Aorta (tissue), 5 donors: ENCODE results near the gene ZFAND3. TPM values are rescaled to one million over a fixed set of nuclear protein-coding genes. Genes with fewer than 3 reads are reported as not detected.
A peak's percentile ranks its signal among the peaks of the same experiment; 100 is the strongest.

Experiments
- ATAC-seq: fragments of 200-7000 bp; cut with Tn5 transposase; one replicate; pipeline ENCODE4 v1.9.1; 2022; ENCODE audit warnings: moderate library complexity; ENCODE audit not compliant: low FRiP score
- DNase-seq, 2 donors: peaks; one replicate each; pipeline ENCODE4 v3.0.0-alpha.2; 2020
- H3K27ac ChIP-seq, 2 donors: one replicate each; pipeline ENCODE4 v1.5.1; 2013; ENCODE audit warnings: low read length in 2 of 2, mild to moderate bottlenecking in 2 of 2, moderate library complexity in 2 of 2, control low read depth in 1 of 2, inconsistent platforms in 1 of 2, low read depth in 1 of 2
- H3K27me3 ChIP-seq, 2 donors: one replicate each; pipeline ENCODE4 v1.6.1; 2013; ENCODE audit warnings: control low read depth in 1 of 2, low read length in 1 of 2, mild to moderate bottlenecking in 1 of 2, moderate library complexity in 1 of 2; ENCODE audit not compliant: insufficient read depth in 2 of 2, control insufficient read depth in 1 of 2
- H3K36me3 ChIP-seq, 2 donors: one replicate each; pipeline ENCODE4 v1.6.1; 2013; ENCODE audit warnings: control low read depth in 1 of 2, low read length in 1 of 2, mild to moderate bottlenecking in 1 of 2; ENCODE audit not compliant: insufficient read depth in 2 of 2, control insufficient read depth in 1 of 2
- H3K4me1 ChIP-seq, 2 donors: one replicate each; pipeline ENCODE4 v1.6.1; 2013; ENCODE audit warnings: low read length in 2 of 2, control low read depth in 1 of 2, mild to moderate bottlenecking in 1 of 2, moderate library complexity in 1 of 2; ENCODE audit not compliant: insufficient read depth in 2 of 2, control insufficient read depth in 1 of 2
- H3K4me3 ChIP-seq, 2 donors: one replicate each; pipeline ENCODE4 v1.5.1; 2013; ENCODE audit warnings: low read length in 2 of 2, control low read depth in 1 of 2, mild to moderate bottlenecking in 1 of 2
- H3K9me3 ChIP-seq: one replicate; pipeline ENCODE4 v1.6.1; 2013; ENCODE audit warnings: mild to moderate bottlenecking, low read length; ENCODE audit not compliant: control insufficient read depth
- WGBS, 2 donors: extraction: QIAGEN DNeasy Blood & Tissue Kit; methylation state at CpG; one replicate each; pipeline ENCODE4 v1.1.7; 2013; 5-methylcytosine and 5-hydroxymethylcytosine counted together
- intact Hi-C, 2 donors: fragments of 100-400 bp; cut with DNase I; formaldehyde crosslinking; loops; one replicate each; pipeline versions ENCODE4 v1.14.2 to v1.15.0; 2022
- polyA plus RNA-seq, 2 donors: library from polyadenylated mRNA; stranded (reverse); fragments of 200-250 nt; gene quantifications; one replicate each; pipeline ENCODE4 v1.2.3, GENCODE V29; 2013
- total RNA-seq, 2 donors: library from RNA; stranded (reverse); fragmentation: NEBNext Ultra II Directional; extraction: Animal tissue kit (Norgen Biotek cat#: 25700); gene quantifications; one replicate each; pipeline ENCODE4 v1.2.1, GENCODE V29; 2021
- donor health status: healthy with polysubstance abuse.
- donor health status: Bipolar disorder and iron deficiency.
- donor health status: DM: no; HTN: no; CAD: no.
- donor health status: DM: no; HTN: no; CAD: no.
- donor health status: DM: yes; HTN: yes; CAD: no.

Gene ZFAND3
- total and polyA plus RNA-seq, 4 donors: 29.6 to 86.0 (median 65.1) TPM

GRCh38 chr6:37804586-37804985, 14.9 kb upstream of the ZFAND3 start:
- Histone ChIP-seq H3K27me3 (no peaks in the 10 kb centered on the region), H3K9me3 (no peaks in the 10 kb centered on the region), H3K36me3 (no peaks in the 10 kb centered on the region), H3K4me3 (no peak overlapping the region), H3K4me1 (no peaks in the 10 kb centered on the region), H3K27ac (no peak overlapping the region)
- intact Hi-C loops: no loop called here
- ATAC-seq: no peak
- no peak for DNase-seq
- 89% methylated on average over 1 of the region's 1 CpG for WGBS, 2 donors

- Histone ChIP-seq H3K36me3 (no peaks in the 10 kb centered on the region), H3K9me3 (no peaks in the 10 kb centered on the region), H3K4me1 (no peaks in the 10 kb centered on the region), H3K27me3 (no peaks in the 10 kb centered on the region), H3K4me3 (no peak overlapping the region), H3K27ac (no peak overlapping the region)
- WGBS, 2 donors: 86 to 90% methylated on average over 2 of the region's 2 CpGs
- intact Hi-C loops: no loop called here
- ATAC-seq (no peak), DNase-seq (no peak)
Measured at GRCh38 chr6:37806213-37806612, 13.3 kb upstream of the ZFAND3 start.

DNA sequence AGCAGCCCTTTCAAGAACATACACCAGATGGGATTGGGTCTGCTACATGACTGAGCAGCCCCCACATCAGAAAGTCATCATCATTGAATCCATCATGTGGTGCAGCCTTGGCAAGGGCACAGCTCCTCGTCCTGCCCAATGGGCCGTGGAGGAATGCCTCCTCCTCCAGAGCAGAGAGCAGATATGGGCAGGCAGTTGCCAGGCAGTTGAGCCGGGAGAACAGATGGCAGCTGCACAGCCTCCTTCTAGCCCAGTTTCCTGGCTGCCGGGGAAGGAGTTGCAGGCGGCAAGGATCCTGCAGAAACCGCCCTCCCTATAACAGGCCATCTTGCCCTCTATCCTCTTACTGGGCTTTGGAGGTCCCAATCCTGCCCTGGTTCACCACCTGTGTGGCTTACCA, 11.9 kb upstream of the ZFAND3 start:
- DNase-seq: no peak
- Histone ChIP-seq H3K9me3 (no peaks in the 10 kb centered on the region), H3K27ac (no peak overlapping the region), H3K4me1 (no peaks in the 10 kb centered on the region), H3K36me3 (no peaks in the 10 kb centered on the region), H3K4me3 (no peak overlapping the region), H3K27me3 (no peaks in the 10 kb centered on the region)
- 22 to 26% methylated on average over 6 of the region's 6 CpGs for WGBS, 2 donors
- intact Hi-C loops: no loop called here
- ATAC-seq: no peak

DNA sequence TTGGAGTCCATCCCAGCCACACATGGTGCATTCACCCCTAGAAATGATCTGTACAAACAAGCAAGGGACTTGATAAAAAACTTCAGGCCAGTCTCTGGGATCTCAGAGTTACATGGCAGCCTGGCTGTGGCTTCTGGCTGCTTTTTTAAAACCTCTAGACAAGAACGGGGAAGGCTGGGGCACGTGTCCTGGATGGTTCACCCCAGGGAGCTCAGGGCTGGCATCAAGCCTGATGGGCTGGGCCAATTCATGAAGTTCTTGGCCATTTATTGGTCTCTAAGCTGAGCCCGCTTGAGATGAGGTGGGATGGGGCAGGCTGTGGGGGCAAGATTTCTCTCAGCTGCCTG, 10.4 kb upstream of the ZFAND3 start:
- WGBS, 2 donors: 20 to 23% methylated on average over 3 of the region's 3 CpGs
- Histone ChIP-seq H3K36me3 (no peaks in the 10 kb centered on the region), H3K27ac (no peak overlapping the region), H3K4me1 (no peaks in the 10 kb centered on the region), H3K9me3 (no peaks in the 10 kb centered on the region), H3K4me3 (no peak overlapping the region), H3K27me3 (peaks cover 0 to 2% of the 10 kb centered on the region in 2 donors)
- DNase-seq: no peak
- no peak for ATAC-seq
- intact Hi-C loops: no loop called here

DNA sequence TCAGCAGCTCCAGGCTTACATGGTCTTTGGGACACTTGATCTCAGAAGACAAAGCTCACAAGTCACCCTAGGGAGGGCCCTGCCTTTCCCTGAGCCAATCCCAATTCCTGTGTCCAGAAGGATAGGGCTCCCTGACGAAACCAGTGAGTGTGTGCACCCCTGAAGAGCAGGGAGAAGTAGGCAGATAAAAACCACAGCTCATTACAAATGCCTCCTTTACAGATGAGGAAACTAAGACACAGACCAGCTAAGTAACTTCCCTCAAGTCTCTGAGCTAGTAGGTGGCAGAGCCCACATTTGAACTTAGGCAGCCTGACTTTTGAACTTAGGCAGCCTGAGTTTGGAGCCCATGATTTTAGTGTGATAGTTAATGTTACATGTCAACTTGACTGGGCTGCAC, 6.7 kb upstream of the ZFAND3 start:
- DNase-seq: no peak
- no peak overlapping the region for H3K4me3 ChIP-seq
- ATAC-seq: no peak
- 90 to 100% methylated on average over 1 of the region's 1 CpG for WGBS, 2 donors
- H3K27ac ChIP-seq: no peak overlapping the region
- H3K9me3 ChIP-seq: no peaks in the 10 kb centered on the region
- H3K36me3 ChIP-seq: no peaks in the 10 kb centered on the region
- H3K4me1 ChIP-seq: no peaks in the 10 kb centered on the region
- intact Hi-C loops: no loop called here
- peaks cover 0 to 2% of the 10 kb centered on the region in 2 donors for H3K27me3 ChIP-seq

- Histone ChIP-seq H3K4me1 (no peaks in the 10 kb centered on the region), H3K27me3 (peaks cover 0 to 2% of the 10 kb centered on the region in 2 donors), H3K9me3 (no peaks in the 10 kb centered on the region), H3K4me3 (no peak overlapping the region), H3K36me3 (no peaks in the 10 kb centered on the region), H3K27ac (no peak overlapping the region)
- 89 to 90% methylated on average over 6 of the region's 6 CpGs for WGBS, 2 donors
- ATAC-seq: no peak
- no peak for DNase-seq
- intact Hi-C loops: no loop called here
Measured at GRCh38 chr6:37814374-37814773, 5.2 kb upstream of the ZFAND3 start.

DNA sequence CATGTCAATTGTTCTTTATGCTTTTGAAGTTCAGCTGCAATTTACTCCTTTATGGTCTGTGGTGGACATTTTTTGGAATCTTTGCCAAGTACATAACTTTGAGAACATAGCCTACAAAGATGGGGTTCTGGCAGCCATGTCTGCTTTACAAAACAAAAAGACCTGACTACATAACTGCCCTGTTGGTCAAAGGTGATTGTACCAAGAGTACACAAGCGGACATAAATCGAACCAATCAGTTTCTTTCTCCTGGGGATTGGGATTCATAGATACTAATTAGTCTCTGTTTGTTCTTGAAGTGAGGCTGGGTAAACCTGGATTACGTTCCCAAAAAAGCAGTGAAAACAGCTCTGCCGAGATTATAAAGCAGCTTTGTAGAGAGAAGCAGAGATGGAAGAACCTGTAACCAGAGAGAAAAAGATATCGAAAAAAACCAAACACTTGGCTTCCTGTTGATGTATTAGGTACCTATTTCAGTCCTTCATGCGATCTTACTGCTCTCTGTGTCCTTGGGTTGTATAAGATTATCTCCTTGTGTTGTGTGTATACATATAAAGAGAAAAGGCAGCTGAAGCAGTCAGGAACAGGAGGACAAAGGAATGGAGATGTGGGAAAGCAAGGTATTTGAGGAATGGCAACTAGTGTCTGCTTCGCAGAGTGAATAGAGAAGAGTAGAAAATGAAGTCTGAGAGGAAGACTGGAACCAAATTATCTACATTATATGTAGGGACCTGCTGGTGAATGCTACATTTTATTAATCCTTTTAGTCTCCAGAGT, 2.7 kb upstream of the ZFAND3 start:
- intact Hi-C loops: no loop called here
- ATAC-seq (no peak), DNase-seq (no peak)
- Histone ChIP-seq H3K4me1 (peaks cover 0 to 6% of the 10 kb centered on the region in 2 donors), H3K27me3 (peaks cover 0 to 2% of the 10 kb centered on the region in 2 donors), H3K4me3 (no peak overlapping the region), H3K9me3 (no peaks in the 10 kb centered on the region), H3K36me3 (no peaks in the 10 kb centered on the region), H3K27ac (no peak overlapping the region)
- WGBS, 2 donors: 82 to 88% methylated on average over 7 of the region's 7 CpGs

DNA sequence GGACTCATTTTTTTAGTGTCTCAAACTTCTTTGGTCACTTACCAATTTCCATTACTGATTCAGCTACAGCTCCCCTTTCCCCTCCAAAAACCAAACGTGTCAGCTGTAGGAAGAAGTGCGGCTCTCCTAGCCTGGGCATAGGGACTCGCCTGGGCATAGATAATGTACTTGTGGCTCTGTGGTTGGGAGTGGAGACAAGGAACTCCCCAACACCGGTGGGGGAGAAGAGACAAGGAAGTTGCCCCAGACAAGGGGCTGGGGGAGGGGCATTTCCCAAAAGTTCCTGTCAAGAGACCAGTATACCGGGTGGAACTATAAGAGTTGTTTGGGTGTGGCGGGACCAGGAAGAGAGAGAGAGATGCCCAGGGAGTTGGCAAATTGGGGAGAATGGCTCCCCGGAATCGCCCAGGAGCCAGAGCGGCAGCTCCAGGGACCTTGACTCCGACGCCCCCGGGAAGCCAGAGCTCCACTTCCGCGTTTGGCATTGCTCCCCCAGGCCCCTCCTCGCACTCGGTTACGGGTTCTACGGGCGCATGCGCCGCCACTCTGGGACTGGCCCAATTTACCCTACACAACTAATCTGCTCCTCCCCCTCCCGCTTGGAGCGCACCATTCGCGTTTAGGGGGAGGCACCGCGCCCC, 871 bp upstream of the ZFAND3 start:
- Histone ChIP-seq H3K36me3 (no peaks in the 10 kb centered on the region), H3K27ac (peak overlapping the region; percentile 85 to 92), H3K4me1 (peaks cover 4 to 16% of the 10 kb centered on the region in 2 donors), H3K27me3 (no peaks in the 10 kb centered on the region), H3K4me3 (peak overlapping the region; percentile 96 to 99), H3K9me3 (no peaks in the 10 kb centered on the region)
- intact Hi-C loops: no loop called here
- DNase-seq: peak; percentile 98 to 99
- WGBS, 2 donors: 0% methylated on average over 27 of the region's 27 CpGs
- peak; percentile 97 for ATAC-seq
